IMR-90 (cell line): Measurements from ENCODE around the gene FAM234B. TPM values are rescaled to one million over a fixed set of nuclear protein-coding genes. Genes with fewer than 3 reads are reported as not detected.

ENCODE experiments used
- ATAC-seq: fragments of 200-7000 bp; cut with Tn5 transposase; 2 replicates; pipeline ENCODE4 v1.9.1; 2020; ENCODE audit warnings: low read depth, mild to moderate bottlenecking, moderate library complexity
- BruUV-seq: library from RNA; stranded (reverse); fragments of 400-500 nt; replicated peaks from 2 replicates; lab custom pipeline; 2021; lab: Mats Ljungman, UMichigan
- CTCF ChIA-PET: fragments of 300-600 bp; formaldehyde crosslinking; extraction: SDS; loops from one replicate; lab custom pipeline; 2021; ENCODE audit warnings: antibody characterized with exemption; lab: Yijun Ruan, JAX
- POLR2A ChIA-PET: fragments of 300-600 bp; sonication (Branson Sonifier 250); formaldehyde crosslinking; loops from one replicate; lab custom pipeline; 2022; ENCODE audit warnings: antibody characterized with exemption; ENCODE audit not compliant: unreplicated experiment; lab: Charles Lee
- DNase-seq: peaks from one replicate; pipeline ENCODE4 v3.0.0; 2013
- H2AFZ ChIP-seq: replicated peaks from 2 replicates; pipeline ENCODE3; 2013; ENCODE audit warnings: low read length, mild to moderate bottlenecking; ENCODE audit not compliant: poor library complexity
- H2AK5ac ChIP-seq: 2 replicates; pipeline ENCODE4 v1.6.1; 2013; ENCODE audit warnings: low read depth, low read length, inconsistent platforms
- H2AK9ac ChIP-seq: replicated peaks from 2 replicates; pipeline ENCODE3; 2013; ENCODE audit warnings: mild to moderate bottlenecking, low read depth, low read length, moderate library complexity; ENCODE audit not compliant: poor library complexity
- H2BK120ac ChIP-seq: 2 replicates; pipeline ENCODE4 v1.6.1; 2013; ENCODE audit warnings: low read depth, low read length, inconsistent platforms
- H2BK15ac ChIP-seq: 3 replicates; pipeline ENCODE4 v1.6.1; 2013; ENCODE audit warnings: low read depth, low read length, inconsistent platforms
- H2BK20ac ChIP-seq: 2 replicates; pipeline ENCODE4 v1.6.1; 2013; ENCODE audit warnings: low read depth, mild to moderate bottlenecking, inconsistent platforms, low read length, moderate library complexity
- H2BK5ac ChIP-seq: 2 replicates; pipeline ENCODE4 v1.6.1; 2013; ENCODE audit warnings: mild to moderate bottlenecking, low read depth, low read length, inconsistent platforms; ENCODE audit not compliant: poor library complexity, severe bottlenecking
- H3K14ac ChIP-seq: replicated peaks from 2 replicates; pipeline ENCODE4 v1.6.1; 2013; ENCODE audit warnings: low read depth, low read length, inconsistent platforms
- H3K18ac ChIP-seq: 2 replicates; pipeline ENCODE4 v1.6.1; 2013; ENCODE audit warnings: low read depth, low read length, control low read depth
- H3K23ac ChIP-seq: 2 replicates; pipeline ENCODE4 v1.6.1; 2013; ENCODE audit warnings: low read depth, low read length, inconsistent platforms
- H3K27ac ChIP-seq: 2 replicates; pipeline ENCODE4 v1.5.1; 2013; ENCODE audit warnings: mild to moderate bottlenecking, control low read depth, low read length; ENCODE audit not compliant: insufficient read depth
- H3K27me3 ChIP-seq: 2 replicates; pipeline ENCODE4 v1.6.1; 2013; ENCODE audit warnings: low read length; ENCODE audit not compliant: control insufficient read depth, insufficient read depth
- H3K36me3 ChIP-seq: 2 replicates; pipeline ENCODE4 v1.6.1; 2013; ENCODE audit warnings: low read length, mixed read lengths; ENCODE audit not compliant: control insufficient read depth, insufficient read depth
- H3K4ac ChIP-seq: 2 replicates; pipeline ENCODE4 v1.6.1; 2013; ENCODE audit warnings: low read depth, low read length, inconsistent platforms
- H3K4me1 ChIP-seq: 2 replicates; pipeline ENCODE4 v1.6.1; 2013; ENCODE audit warnings: low read length, mixed read lengths; ENCODE audit not compliant: control insufficient read depth, insufficient read depth
- H3K4me2 ChIP-seq: 2 replicates; pipeline ENCODE4 v1.6.1; 2013; ENCODE audit warnings: low read depth, mild to moderate bottlenecking, control low read depth, low read length, moderate library complexity
- H3K4me3 ChIP-seq: 2 replicates; pipeline ENCODE4 v1.5.1; 2013; ENCODE audit warnings: low read depth, mild to moderate bottlenecking, control low read depth, low read length, moderate library complexity; ENCODE audit not compliant: insufficient read depth
- H3K56ac ChIP-seq: 2 replicates; pipeline ENCODE4 v1.6.1; 2013; ENCODE audit warnings: low read length, inconsistent platforms; ENCODE audit not compliant: insufficient read depth; ENCODE audit errors: extremely low read depth
- H3K79me1 ChIP-seq, 2 experiments: 2 replicates each; pipeline ENCODE4 v1.6.1; 2013; ENCODE audit warnings: low read length in 2 of 2, inconsistent platforms in 1 of 2, low read depth in 1 of 2
- H3K9ac ChIP-seq: 2 replicates; pipeline ENCODE4 v1.6.1; 2013; ENCODE audit warnings: low read depth, low read length, control low read depth
- H3K9me1 ChIP-seq: 2 replicates; pipeline ENCODE4 v1.6.1; 2013; ENCODE audit warnings: low read length, inconsistent platforms; ENCODE audit not compliant: insufficient read depth
- H3K9me3 ChIP-seq: 2 replicates; pipeline ENCODE4 v1.6.1; 2013; ENCODE audit warnings: low read length; ENCODE audit not compliant: control insufficient read depth, insufficient read depth
- H4K20me1 ChIP-seq: 2 replicates; pipeline ENCODE4 v1.6.1; 2013; ENCODE audit warnings: low read length, inconsistent platforms; ENCODE audit not compliant: insufficient read depth
- H4K5ac ChIP-seq: 2 replicates; pipeline ENCODE4 v1.6.1; 2013; ENCODE audit warnings: mild to moderate bottlenecking, low read depth, low read length, control low read depth
- H4K8ac ChIP-seq, 2 experiments: 2 replicates each; pipeline ENCODE4 v1.6.1; 2013; ENCODE audit warnings: low read depth in 2 of 2, low read length in 2 of 2, control low read depth in 1 of 2, inconsistent platforms in 1 of 2
- H4K91ac ChIP-seq: 2 replicates; pipeline ENCODE4 v1.6.1; 2013; ENCODE audit warnings: low read depth, low read length, inconsistent platforms; ENCODE audit not compliant: insufficient read depth
- FOS ChIP-seq: fragments of 150-350 bp; IDR thresholded peaks from 2 replicates; pipeline ENCODE4 v1.6.1; 2016; ENCODE audit warnings: low read depth, low read length
- RAD21 ChIP-seq: IDR thresholded peaks from 2 replicates; pipeline ENCODE4 v1.6.1; 2012; ENCODE audit warnings: low read length, improper control_type of control experiment
- WGBS, 2 experiments: methylation state at CpG; one replicate each; pipeline versions ENCODE4 v1.1.5 to v1.1.7; 2013; ENCODE audit warnings: missing lambda C conversion rate in 2 of 2; ENCODE audit not compliant: insufficient read length in 1 of 2; ENCODE audit errors: extremely low coverage in 2 of 2; 5-methylcytosine and 5-hydroxymethylcytosine counted together
- dilution Hi-C: fragments of 300-500 bp; cut with HindIII; formaldehyde crosslinking; loops from one replicate; pipeline ENCODE4 v1.14.3; 2018; ENCODE audit warnings: low sequenced_read_pairs; ENCODE audit not compliant: unreplicated experiment
- in situ Hi-C: fragments of 300-500 bp; cut with MboI; formaldehyde crosslinking; loops from 3 replicates; pipeline ENCODE4 v1.14.3; 2019; ENCODE audit warnings: low sequenced_read_pairs, inconsistent platforms, mixed read lengths
- intact Hi-C: fragments of 100-400 bp; cut with micrococcal nuclease; formaldehyde crosslinking; loops from 2 replicates; pipeline ENCODE4 v1.10.0; 2022
- polyA plus RNA-seq, 3 experiments: library from polyadenylated mRNA; depleted of rRNA; stranded (reverse); fragments of >200 nt; gene quantifications; 2 replicates each; pipeline ENCODE4 v1.2.3, GENCODE V29; 2012; ENCODE audit warnings: low replicate concordance in 1 of 3
- total RNA-seq: library from RNA; depleted of rRNA; stranded (reverse); fragments of >200 nt; gene quantifications from 2 replicates; pipeline ENCODE4 v1.2.3, GENCODE V29; 2012

Gene FAM234B
- total and polyA plus RNA-seq, 2 of the 4 experiments (the other 2 are of a cell fraction): 3.6 to 8.6 TPM

GRCh38 chr12:13101821-13102375, 57.7 kb downstream of the FAM234B start:
- peak overlapping the region; percentile 84 to 88 for H4K8ac ChIP-seq
- H2BK20ac ChIP-seq: peak overlapping the region; percentile 90
- peak overlapping the region; percentile 70 for H3K4ac ChIP-seq
- peak overlapping the region; percentile 85 for H3K27ac ChIP-seq
- ChIA-PET CTCF (interaction anchor here (0.6 to 1.0 kb wide), 4 partner anchors 110 to 1989 kb away, joined by 3 read pairs; no protein-coding TSS in a partner anchor), POLR2A (interaction anchor here (1.3 kb wide), 1 partner anchor 109 kb away, joined by 3 read pairs; no protein-coding TSS in a partner anchor)
- peaks cover 38% of the 10 kb centered on the region for H3K4me1 ChIP-seq
- H3K4me3 ChIP-seq: no peak overlapping the region
- in situ Hi-C loops: no loop called here
- H3K79me1 ChIP-seq: peaks cover 0 to 15% of the 10 kb centered on the region in 2 experiments; a peak in 2 of 4 replicates
- peak overlapping the region; percentile 70; the same call in 1 of the 2 replicates for H3K56ac ChIP-seq
- ATAC-seq: no peak
- peak overlapping the region; percentile 88 for H2BK120ac ChIP-seq
- H3K36me3 ChIP-seq: no peaks in the 10 kb centered on the region
- H2AK5ac ChIP-seq: peak overlapping the region; percentile 96
- no peaks in the 10 kb centered on the region for H4K20me1 ChIP-seq
- peak overlapping the region; percentile 78 for H4K91ac ChIP-seq
- no peaks in the 10 kb centered on the region for H3K27me3 ChIP-seq
- peak overlapping the region; percentile 81 for H2AK9ac ChIP-seq
- BruUV-seq: TSS peak; percentile 62
- H2BK5ac ChIP-seq: peak overlapping the region; percentile 76
- TF ChIP-seq RAD21 (no peak), FOS (peak; percentile 40; the same call in 1 of the 2 replicates)
- WGBS, 2 experiments: 60% methylated on average over 1 of the region's 10 CpGs; no CpG with 5 or more reads in 1 of the 2 experiments
- H3K14ac ChIP-seq: peak overlapping the region; percentile 72
- H3K9ac ChIP-seq: peak overlapping the region; percentile 51
- H3K9me1 ChIP-seq: peaks cover 17% of the 10 kb centered on the region
- no peaks in the 10 kb centered on the region for H3K9me3 ChIP-seq
- DNase-seq: peak; percentile 46
- dilution Hi-C loops: no loop called here
- H4K5ac ChIP-seq: peak overlapping the region; percentile 62
- peak overlapping the region; percentile 68; the same call in 1 of the 2 replicates for H3K23ac ChIP-seq
- intact Hi-C loops: no loop called here
- peak overlapping the region; percentile 45 for H3K4me2 ChIP-seq
- peak overlapping the region; percentile 16 for H3K18ac ChIP-seq
- peak overlapping the region; percentile 95 for H2AFZ ChIP-seq
- peak overlapping the region; percentile 97; the same call in 2 of the 3 replicates for H2BK15ac ChIP-seq
